ENCODE measurements around the gene F11R.
"Not testable (repeated sequence)": the region's sequence is repeated elsewhere in the genome, so short reads cannot be mapped to it uniquely, and the experiment has no call there.

The F11R gene

DNA sequence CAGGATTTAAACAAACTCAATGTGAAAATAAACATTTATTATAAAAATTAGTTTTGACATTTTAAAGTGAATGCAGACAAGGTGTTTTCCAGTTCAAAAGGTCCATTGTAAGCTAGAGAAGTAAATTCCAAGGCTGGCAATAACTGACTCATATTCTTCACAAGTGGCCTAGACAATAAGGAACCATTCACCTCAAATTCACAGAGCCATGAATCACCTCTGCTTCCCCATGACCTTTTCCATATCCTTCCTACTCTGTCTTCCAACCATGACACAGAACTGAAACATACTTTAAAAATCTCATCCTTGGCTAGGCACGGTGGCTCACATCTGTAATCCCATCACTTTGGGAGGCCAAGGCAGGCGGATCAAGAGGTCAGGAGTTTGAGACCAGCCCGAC, 24.8 kb downstream of the F11R start:
- H3K27me3 ChIP-seq (ENCODE audit: control insufficient read depth, insufficient read depth, low read length): no peaks in the 10 kb centered on the region
- no peak overlapping the region for H3K9ac ChIP-seq
- TF ChIP-seq CTCF (IDR thresholded peaks at IDR 0.05): no peak
- no peak overlapping the region for H3K4me2 ChIP-seq (ENCODE audit: low read length)
- no peaks in the 10 kb centered on the region for H3K79me2 ChIP-seq
- no peaks in the 10 kb centered on the region for H3K36me3 ChIP-seq (ENCODE audit: control insufficient read depth, insufficient read depth, low read length)
- no peaks in the 10 kb centered on the region for H3K9me3 ChIP-seq (ENCODE audit: control insufficient read depth, low read length)
- H3K27ac ChIP-seq: no peak overlapping the region
- no peak overlapping the region for H2AFZ ChIP-seq
- H3K4me3 ChIP-seq (ENCODE audit: low read depth, low read length): no peak overlapping the region
- H3K4me1 ChIP-seq: no peaks in the 10 kb centered on the region

- no peak overlapping the region for H3K4me2 ChIP-seq (ENCODE audit: low read length)
Measured at GRCh38 chr1:160993544-160994193, 27.3 kb downstream of the F11R start.

GRCh38 chr1:160992036-160992435, 28.9 kb downstream of the F11R start:
- H3K79me2 ChIP-seq; H3K27me3 ChIP-seq (ENCODE audit: control insufficient read depth, insufficient read depth, low read length); H3K36me3 ChIP-seq (ENCODE audit: control insufficient read depth, insufficient read depth, low read length); H3K9me3 ChIP-seq (ENCODE audit: control insufficient read depth, low read length); H3K9ac ChIP-seq; H3K4me2 ChIP-seq (ENCODE audit: low read length); H3K27ac ChIP-seq; H3K4me1 ChIP-seq; H2AFZ ChIP-seq; H3K4me3 ChIP-seq (ENCODE audit: low read depth, low read length): not testable (repeated sequence)

More at GRCh38 chr1:160993544-160994193, 27.3 kb downstream of the F11R start:
- Histone ChIP-seq H3K9me3 (ENCODE audit: control insufficient read depth, low read length) (no peaks in the 10 kb centered on the region), H2AFZ (no peak overlapping the region), H3K9ac (no peak overlapping the region), H3K36me3 (ENCODE audit: control insufficient read depth, insufficient read depth, low read length) (no peaks in the 10 kb centered on the region), H3K4me3 (ENCODE audit: low read depth, low read length) (no peak overlapping the region), H3K27me3 (ENCODE audit: control insufficient read depth, insufficient read depth, low read length) (no peaks in the 10 kb centered on the region), H3K27ac (no peak overlapping the region), H3K4me1 (no peaks in the 10 kb centered on the region), H3K79me2 (no peaks in the 10 kb centered on the region)
- TF ChIP-seq CTCF (IDR thresholded peaks at IDR 0.05): peak; percentile 41

DNA sequence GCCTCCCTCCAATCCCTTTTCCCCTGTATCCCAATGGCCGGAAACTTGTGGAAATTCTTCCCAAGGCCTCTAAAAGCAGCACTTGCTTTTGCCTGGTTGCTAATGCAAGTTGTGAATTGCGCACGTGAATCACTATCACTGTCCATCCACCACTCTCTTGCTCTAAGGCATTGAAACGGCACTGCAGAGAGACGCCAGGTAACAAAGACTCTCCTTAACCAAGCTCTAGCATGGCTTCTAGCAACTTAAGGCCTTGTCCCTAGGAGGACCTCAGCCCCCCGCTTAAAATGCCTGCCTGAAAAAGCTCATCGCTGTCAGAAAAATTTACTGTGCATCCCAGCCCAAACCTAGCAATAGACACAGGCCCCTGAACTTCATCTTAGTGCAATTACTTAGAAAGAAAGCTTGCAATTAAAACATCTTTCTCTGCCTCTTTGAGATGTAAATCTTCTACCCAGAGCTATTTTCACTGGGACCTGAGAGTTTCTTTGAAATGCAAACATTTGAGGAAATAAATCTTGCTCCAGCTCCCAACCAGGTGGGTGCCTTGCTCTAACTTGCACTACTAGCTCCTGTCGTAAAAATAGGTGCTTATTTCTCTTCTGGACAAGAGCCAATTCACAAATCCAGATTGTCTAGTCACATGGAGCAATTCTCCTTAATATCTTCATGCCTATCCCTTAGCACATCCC, 33.4 kb downstream of the F11R start:
- no peaks in the 10 kb centered on the region for H3K36me3 ChIP-seq (ENCODE audit: control insufficient read depth, insufficient read depth, low read length)
- no peaks in the 10 kb centered on the region for H3K79me2 ChIP-seq
- H3K4me3 ChIP-seq (ENCODE audit: low read depth, low read length): no peak overlapping the region
- no peak overlapping the region for H3K4me2 ChIP-seq (ENCODE audit: low read length)
- H3K9ac ChIP-seq: no peak overlapping the region
- no peaks in the 10 kb centered on the region for H3K4me1 ChIP-seq
- no peaks in the 10 kb centered on the region for H3K27me3 ChIP-seq (ENCODE audit: control insufficient read depth, insufficient read depth, low read length)
- TF ChIP-seq CTCF (IDR thresholded peaks at IDR 0.05): no peak
- no peak overlapping the region for H3K27ac ChIP-seq
- no peaks in the 10 kb centered on the region for H3K9me3 ChIP-seq (ENCODE audit: control insufficient read depth, low read length)
- H2AFZ ChIP-seq: no peak overlapping the region

- Histone ChIP-seq H3K36me3 (ENCODE audit: control insufficient read depth, insufficient read depth, low read length) (no peaks in the 10 kb centered on the region), H3K27ac (no peak overlapping the region), H3K27me3 (ENCODE audit: control insufficient read depth, insufficient read depth, low read length) (no peaks in the 10 kb centered on the region), H3K4me3 (ENCODE audit: low read depth, low read length) (no peak overlapping the region), H3K9me3 (ENCODE audit: control insufficient read depth, low read length) (no peaks in the 10 kb centered on the region), H3K4me1 (no peaks in the 10 kb centered on the region), H3K9ac (no peak overlapping the region), H2AFZ (no peak overlapping the region), H3K4me2 (ENCODE audit: low read length) (no peak overlapping the region), H3K79me2 (no peaks in the 10 kb centered on the region)
- no peak for TF ChIP-seq CTCF (IDR thresholded peaks at IDR 0.05)
Measured at GRCh38 chr1:160985723-160986122, 35.2 kb downstream of the F11R start.

Data from parathyroid adenoma (tissue), 2 donors.